ENCODE measurements around the gene OR2AJ1.
"Not testable (repeated sequence)": the region's sequence is repeated elsewhere in the genome, so short reads cannot be mapped to it uniquely, and the experiment has no call there.

The OR2AJ1 gene, protein sequence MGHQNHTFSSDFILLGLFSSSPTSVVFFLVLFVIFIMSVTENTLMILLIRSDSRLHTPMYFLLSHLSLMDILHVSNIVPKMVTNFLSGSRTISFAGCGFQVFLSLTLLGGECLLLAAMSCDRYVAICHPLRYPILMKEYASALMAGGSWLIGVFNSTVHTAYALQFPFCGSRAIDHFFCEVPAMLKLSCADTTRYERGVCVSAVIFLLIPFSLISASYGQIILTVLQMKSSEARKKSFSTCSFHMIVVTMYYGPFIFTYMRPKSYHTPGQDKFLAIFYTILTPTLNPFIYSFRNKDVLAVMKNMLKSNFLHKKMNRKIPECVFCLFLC

DNA sequence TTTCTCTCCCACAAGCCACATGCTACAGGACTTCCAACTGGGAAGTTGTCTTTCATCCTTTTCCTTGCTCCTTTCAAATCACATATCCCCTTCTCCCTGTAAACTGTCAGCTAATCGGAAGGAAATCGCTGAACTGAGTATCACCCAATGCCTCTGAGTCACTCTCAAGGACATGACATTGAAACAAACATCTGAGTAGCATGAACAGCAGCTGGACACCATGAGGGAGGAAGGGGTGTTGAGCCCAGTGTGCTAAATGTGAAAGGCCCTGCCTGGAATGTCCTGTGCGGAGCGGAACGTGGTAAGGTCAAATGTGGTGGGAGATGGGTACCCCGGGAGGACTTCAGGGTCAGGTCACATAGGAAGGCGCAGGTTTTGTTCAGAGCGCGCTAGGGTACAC lies at the start of gene OR2AJ1:
Gene OR2AJ1 (plus strand): TSS at position 22 of the 400 bp plus-strand sequence. CDS start 8,880 bp downstream, outside the sequence.
- FAIRE-seq: no peak

DNA sequence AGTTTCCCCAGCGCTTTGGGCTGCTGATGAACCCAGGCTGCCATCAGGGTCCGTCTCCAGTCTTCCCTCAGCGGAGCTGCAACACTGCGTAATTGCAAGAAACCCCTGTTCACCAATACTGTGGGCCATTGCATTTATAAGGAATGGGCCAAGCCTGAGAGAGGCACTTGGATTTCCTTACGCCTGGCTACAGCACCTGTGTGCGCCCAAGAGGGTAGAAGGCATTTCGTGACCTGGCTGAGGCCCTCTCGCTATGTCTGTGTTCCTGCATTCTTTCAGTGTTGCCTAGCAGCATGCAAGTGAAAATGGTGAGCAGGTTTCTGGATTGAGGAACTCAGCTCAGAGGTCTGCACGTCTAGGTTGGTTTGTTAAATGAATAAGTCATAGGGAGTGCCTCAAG lies 41.3 kb upstream of the OR2AJ1 start:
- FAIRE-seq: no peak

DNA sequence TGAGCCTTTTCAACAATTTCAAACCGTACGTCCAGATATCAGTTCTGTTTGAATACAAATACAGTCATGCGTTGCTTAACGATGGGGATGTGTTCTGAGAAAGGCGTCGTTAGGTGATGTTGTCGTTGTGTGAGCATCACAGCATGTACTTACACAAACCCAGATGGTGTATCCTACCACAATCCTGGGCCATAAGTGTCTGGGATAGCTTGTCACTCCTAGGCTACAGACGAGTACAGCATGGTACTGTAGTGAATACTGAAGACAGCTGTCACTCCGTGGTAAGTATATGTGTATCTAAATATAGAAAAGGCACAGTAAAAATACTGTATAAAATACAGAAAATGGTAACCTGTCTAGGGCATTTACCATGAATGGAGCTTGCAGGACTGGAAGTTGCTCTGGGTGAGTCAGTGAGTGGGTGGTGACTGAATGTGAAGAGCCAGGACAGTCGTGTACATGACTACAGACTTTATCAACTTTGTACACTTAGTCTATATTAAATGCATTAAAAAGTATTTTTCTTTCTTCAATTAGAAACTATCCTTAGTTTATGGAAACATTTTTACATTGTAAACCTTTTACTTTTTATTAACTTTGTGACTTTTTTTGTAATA lies 39.8 kb upstream of the OR2AJ1 start:
- peak; percentile 34 for FAIRE-seq

DNA sequence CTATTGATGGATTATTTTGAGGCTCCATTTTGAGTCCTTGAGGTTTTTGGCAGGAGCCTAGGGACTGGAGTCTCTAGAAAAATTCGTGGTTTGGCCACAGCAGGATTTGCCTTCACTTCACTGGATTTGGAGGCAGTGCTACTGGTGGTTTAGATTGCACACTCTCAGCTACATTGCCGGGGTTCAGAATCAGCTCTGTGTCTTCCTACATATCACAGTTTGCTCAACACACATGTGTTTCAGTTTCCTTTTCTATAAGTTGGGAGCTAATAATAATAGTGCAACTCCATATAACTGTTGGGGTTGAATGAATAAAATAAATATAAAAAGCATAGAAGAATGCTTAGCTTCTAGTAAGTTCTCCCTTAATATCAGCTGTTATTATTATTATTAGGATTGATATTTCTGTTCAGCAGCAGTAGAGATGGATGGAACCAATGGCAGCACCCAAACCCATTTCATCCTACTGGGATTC lies 29.5 kb upstream of the OR2AJ1 start, which contains the start of gene OR2W3:
Gene OR2W3 (plus strand): TSS at position 425 of the 475 bp plus-strand sequence. CDS start 0 bp downstream, at position 425.
- no peak for FAIRE-seq

DNA sequence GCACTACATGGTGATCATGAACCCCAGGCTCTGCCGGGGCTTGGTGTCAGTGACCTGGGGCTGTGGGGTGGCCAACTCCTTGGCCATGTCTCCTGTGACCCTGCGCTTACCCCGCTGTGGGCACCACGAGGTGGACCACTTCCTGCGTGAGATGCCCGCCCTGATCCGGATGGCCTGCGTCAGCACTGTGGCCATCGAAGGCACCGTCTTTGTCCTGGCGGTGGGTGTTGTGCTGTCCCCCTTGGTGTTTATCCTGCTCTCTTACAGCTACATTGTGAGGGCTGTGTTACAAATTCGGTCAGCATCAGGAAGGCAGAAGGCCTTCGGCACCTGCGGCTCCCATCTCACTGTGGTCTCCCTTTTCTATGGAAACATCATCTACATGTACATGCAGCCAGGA lies 28.7 kb upstream of the OR2AJ1 start:
- no peak for FAIRE-seq

DNA sequence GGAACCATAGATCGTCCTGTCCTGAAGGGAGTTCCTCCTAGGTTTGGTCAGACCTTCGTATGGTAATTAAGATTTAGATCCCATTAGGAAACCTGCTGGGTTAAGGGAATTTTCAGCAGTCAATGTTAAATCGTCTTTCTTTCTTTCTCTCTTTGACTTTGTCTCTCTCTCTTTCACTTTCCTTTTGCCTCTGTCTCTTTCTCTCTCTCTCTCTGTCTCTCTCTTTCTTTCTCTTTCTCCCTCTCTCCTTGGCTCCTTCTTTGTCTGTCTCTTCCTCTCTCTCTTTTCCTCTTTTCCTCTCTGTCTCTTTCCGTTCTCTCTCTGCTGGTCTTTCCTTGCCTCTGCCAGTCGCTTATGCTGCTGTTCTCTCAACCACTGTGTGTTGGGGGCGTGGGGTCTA lies 20.6 kb upstream of the OR2AJ1 start:
- no peak for FAIRE-seq

DNA sequence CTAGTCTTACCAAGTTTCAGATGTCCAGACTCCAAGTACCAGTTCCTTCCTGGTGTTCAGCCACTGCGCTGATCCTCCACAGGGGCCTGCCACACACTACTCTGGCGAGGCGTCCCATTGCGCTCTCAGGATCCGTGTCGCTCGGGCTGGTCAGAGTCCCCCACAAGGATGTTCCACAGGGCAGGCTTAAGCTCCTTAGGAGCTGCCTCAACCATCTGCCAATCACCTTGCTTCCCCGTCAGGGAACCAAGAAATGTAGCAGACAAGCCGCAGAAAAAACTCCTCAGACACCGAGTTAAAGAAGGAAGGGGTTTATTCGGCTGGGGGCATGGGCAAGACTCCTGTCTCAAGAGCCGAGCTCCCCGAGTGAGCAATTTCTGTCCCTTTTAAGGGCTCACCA lies 19.5 kb upstream of the OR2AJ1 start:
- no peak for FAIRE-seq

DNA sequence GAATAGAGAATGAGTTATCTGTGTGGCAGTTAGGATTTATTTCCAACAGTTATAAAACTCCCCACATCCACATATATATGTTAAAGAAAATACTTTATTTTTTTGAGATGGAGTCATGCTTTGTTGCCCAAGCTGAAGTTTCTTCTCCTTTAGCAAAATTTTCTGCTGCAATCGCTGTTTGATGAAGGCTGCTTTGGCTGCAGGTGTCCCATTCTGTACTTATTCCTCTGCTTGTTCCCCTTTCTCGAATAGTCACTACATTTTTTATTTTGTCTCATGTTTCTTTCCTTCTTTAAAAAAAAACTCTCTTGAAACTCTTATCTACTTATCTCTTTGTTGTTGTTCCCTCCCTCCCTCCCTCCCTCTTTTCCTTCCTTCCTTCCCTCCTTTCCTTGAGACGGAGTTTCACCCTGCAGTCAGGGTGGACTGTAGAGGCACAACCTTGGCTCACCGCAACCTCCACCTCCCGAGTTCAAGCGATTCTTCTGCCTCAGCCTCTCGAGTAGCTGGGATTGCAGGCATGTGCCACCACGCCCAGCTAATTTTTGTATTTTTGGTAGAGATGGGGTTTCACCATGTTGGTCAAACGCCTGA lies 18.7 kb upstream of the OR2AJ1 start:
- no peak for FAIRE-seq

DNA sequence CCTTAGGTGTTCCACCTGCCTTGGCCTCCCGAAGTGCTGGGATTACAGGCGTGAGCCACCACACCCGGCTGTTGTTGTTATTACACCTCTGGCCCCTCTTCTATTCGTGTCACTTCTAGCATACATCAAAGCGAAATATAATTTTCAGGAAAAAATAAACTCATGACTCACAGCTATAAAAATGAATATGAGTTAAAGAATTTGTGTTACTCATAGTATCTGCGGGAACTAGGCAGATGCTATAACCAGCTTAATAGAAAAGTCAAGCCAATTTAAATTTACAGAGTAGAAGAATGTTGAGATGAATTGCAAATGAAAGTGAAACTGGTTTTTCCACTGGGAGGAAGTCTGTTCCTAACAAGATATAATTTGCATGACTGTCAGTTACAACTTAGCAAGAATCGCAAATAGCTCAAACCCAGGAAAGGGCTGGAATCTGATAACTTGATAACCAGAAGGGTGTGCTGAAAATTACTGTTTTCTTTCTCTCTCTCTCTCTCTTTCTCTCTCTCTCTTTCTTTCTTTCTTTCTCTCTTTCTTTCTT lies 18.1 kb upstream of the OR2AJ1 start:
- FAIRE-seq: no peak

DNA sequence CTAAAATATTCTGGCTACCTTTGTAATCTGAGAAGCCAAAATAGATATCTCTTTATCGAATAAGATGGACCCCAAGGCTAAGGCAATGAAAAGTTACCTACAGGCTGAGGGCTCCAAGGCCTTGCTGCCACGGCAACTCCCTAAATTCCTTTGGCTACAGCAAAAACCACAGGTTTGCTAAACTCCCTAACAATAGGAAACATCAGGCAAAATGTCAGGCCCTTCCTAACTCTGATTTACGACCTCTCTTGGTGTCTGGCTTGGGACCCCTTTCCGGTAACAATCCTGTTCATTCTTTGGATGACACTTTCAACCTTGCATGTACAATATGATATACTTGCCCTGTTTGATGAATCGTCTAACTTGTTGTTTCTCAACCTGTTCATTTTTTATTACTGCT lies 15.9 kb upstream of the OR2AJ1 start:
- no peak for FAIRE-seq

DNA sequence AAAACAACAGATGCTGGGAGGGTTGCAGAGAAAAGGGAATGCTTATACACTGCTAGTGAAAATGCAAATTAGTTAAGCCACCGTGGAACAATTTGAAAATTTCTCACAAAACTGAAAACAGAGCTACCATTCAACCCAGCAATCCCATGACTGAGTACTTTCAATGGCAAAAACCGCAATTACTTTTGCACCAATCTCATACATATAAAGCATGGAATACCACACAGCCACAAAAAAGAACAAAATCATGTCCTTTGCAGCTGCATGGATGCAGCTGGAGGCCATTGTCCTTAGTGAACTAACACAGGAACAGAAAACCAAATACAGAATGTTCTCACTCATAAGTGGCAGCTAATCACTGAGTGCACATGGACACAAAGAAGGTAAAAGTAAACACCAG lies 10.9 kb upstream of the OR2AJ1 start:
- FAIRE-seq: no peak

DNA sequence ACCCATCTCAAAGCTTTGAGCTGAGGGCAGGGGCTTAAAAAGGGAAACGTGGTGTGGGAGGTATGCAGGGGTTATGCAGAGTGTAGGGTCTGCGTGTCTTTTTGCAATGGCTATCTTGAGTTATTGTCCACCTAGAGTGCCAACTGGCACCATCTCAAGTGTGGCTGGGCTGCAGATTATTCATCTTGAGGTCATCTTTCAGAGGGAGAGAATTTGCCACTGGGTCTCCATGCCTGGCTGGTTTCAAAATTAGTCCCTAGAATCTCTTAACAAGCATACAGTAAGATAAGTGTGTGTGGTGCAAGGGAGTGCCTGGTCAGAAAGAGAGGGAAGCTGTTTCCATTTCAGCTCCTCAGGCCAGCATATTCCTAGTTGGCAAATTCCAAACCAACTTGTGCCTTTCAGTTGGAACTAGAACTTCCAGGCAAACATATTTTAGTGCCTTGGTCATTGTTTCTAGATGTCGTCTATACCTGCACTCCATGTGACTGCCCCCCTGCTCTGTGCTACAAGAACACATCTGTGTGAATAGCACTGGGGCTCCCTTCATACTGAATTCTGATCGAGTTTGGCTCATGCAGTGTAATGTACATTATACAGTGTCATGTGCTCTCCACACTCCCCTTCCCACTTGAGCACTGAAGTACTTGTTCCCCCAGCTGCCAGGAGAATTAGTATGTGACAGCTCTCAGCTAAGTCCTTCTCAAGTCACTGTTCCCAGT lies 9.6 kb upstream of the OR2AJ1 start:
- FAIRE-seq: no peak

DNA sequence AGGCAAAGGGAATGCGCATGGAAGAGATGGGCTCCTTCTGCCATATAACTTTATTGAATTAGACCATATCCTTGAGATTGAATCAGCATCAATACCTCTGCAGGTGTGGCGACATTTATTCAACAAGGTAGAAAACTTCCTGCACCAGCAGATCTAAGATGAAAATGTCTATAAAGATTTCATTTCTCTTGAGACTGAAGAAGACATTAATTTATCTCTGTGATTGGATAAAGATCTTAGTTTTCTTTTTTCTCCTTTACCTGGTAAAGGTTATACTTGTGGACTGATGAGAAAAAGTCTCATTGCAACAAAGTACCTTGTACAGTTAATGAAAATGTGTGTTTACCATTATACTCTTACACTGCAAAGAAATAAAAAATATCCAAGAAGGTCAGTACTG lies 4.7 kb upstream of the OR2AJ1 start, which contains the start of gene OR2T8:
Gene OR2T8 (plus strand): TSS at position 301 of the 400 bp plus-strand sequence. CDS start 766 bp downstream, outside the sequence.
- FAIRE-seq: no peak

DNA sequence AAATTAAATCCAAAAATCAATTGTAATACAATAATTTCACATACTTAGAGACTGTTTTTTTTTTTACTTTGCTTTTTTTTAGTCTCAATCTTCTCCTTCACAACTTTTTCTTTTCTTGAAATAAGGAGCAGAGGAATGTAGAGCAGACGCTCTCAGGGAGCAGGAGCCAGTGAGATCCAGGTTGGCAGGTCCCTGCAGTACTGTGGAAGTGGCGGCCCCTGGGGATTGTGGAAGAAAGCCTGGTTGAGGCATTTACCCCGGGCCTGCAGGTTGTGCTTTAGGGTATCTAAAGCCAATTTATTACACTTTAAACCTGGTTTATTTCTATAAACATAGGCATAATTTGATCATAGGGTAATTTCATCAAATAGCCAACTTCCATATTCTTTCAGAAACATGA lies 748 bp upstream of the OR2AJ1 start:
- no peak for FAIRE-seq

DNA sequence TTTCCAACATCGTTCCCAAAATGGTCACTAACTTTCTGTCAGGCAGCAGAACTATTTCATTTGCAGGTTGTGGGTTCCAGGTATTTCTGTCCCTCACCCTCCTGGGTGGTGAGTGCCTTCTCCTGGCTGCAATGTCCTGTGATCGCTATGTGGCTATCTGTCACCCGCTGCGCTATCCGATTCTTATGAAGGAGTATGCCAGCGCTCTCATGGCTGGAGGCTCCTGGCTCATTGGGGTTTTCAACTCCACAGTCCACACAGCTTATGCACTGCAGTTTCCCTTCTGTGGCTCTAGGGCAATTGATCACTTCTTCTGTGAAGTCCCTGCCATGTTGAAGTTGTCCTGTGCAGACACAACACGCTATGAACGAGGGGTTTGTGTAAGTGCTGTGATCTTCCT lies 9.3 kb downstream of the OR2AJ1 start:
- no peak for FAIRE-seq

DNA sequence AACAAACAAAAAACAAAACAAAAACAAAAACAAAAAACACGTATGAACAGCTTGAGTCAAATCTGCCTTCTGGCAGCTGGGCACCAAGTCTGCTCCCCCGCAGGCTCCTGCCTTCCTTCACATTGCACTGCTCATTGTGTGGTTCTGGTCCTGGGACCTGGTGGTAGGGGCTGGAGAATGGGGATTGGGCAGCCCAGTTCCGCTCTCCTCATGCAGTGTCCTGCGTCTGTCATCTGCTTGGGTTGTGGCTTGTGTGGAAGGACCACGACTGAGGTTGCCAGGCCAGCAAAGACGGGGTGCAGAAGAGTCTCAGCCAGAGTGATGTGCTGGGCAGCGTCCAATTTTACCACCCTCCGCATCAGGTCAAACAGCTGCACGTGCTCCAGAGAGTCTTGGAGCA lies 11.1 kb downstream of the OR2AJ1 start:
- FAIRE-seq: no peak

DNA sequence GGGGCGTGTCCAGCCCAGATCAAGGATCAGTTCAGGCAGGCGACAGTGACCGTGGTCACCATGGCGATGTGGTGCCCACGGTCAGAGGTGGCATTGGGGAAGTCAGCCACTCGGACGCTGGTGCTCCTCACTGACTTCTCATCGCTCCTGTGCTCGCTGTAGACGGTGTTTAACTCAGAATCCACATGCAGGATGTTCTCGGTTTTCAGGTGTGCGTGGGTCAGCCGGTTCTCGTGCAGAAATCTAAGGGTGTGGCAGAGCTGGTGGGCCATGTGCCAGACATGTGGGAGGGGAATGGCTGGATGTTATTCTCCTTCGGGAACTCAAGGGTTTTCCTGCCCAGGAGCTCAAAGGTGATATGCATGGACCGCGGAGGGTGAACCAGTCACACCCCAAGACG lies 11.7 kb downstream of the OR2AJ1 start:
- FAIRE-seq: no peak

DNA sequence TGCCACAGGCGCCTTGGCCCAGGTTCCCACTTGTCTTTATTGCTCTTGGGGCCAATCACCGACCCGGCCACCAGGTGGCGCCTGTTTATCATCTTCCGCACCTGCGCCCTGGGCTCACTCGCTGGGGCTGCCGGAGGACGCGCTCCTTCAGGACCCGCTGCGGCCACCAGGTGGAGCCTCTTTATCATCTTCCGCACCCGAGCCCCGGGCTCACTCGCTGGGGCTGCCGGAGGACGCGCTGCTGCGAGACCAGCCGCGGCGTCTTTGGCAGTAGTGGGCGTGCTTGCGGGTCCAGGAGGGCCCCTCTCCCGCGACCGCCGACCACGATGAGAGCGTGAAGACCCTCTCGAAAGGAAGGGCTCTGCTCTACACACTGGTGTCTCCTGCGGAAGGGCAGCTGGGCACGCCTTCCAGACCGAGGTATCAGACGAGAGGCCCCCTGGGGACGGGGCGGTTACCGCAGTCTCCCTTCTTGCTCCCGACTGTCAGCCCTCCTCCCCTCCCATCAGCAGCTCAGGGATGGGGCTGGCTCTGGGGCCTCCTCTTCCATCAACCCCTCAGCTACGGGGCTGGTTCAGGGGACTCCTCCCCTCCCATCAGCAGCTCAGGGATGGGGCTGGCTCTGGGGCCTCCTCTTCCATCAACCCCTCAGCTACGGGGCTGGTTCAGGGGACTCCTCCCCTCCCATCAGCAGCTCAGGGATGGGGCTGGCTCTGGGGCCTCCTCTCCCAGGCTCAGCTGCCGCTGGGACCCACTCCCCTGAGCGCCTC lies 12.5 kb downstream of the OR2AJ1 start:
- not testable (repeated sequence) for FAIRE-seq

DNA sequence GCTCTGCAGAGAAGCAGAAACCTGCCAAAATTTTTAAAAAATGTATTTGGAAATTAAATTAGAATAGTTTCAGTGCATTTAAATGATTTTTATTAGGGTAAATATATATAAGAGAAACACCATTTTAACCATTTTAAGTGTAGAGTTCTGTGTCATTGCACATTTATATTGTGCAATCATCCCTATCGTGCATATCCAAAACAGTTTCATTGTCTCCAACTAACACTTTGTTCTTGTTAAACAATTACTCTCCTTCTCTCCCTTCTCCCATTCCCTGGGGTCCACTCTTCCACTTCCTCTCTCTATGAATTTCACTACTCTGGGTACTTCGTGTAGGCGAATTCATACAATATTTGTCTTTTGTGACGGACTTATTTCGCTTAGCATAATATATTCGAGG lies 17.9 kb downstream of the OR2AJ1 start:
- FAIRE-seq: no peak

DNA sequence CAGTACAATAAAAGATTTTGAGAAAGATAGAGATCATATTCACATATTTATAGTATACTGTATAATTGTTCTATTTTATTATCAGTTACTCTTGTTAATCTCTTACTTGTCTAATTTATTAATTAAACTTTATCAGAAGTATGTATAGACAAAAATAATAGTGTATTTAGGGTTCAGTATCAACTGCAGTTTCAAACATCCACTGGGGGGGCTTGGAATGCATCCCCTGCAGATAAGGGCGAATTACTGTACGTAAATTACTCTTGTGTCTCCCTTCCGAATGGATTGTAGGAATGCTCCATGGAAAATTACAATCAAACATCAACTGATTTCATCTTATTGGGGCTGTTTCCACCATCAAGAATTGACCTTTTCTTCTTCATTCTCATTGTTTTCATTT lies 23.9 kb downstream of the OR2AJ1 start, which contains the start of gene OR2L8:
Gene OR2L8 (plus strand): TSS at position 301 of the 400 bp plus-strand sequence. CDS start 0 bp downstream, at position 301.
- FAIRE-seq: no peak

DNA sequence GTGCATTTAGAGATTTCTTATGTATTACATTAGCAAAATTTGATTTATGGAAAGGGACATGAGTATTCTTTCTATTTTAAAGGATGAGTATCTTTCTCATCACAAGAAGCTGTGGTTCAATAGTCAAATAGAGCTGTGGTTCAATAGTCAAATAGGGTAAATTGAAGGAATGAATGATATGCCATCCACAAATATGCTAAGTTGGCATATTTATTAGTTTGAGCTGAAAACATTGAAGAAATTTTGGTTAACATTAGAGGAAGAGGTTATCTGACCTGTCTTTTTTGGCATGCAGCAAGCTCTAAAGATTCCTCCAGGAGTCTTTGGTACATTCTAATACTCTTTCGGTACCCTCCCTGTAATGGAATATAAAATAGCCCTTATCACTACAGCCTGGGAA lies 28.7 kb downstream of the OR2AJ1 start:
- FAIRE-seq: no peak

DNA sequence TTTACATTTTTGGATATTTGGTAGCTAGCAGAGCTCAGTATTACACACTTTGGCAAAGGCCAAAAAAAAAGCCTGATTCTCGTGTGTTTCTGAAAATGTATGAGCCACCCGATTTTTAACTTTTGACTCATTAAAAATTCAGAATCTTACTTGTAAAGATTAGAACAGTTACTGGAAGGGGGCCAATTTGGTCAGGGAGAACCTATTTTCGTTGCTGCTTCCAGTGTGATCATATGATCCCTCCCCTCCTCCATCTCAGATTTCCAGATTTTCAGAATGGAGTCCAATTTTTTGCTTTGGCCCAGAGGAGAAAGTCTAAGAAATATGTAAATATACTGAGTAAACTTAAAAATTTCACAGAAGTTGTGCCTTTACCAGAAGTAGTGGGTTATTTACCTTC lies 37.1 kb downstream of the OR2AJ1 start:
- no peak for FAIRE-seq

Measured in TTC549 (cell line).